Measurements from ENCODE around the gene CA11.
"Not testable (repeated sequence)": the region's sequence is repeated elsewhere in the genome, so short reads cannot be mapped to it uniquely, and the experiment has no call there.

The CA11 gene

GRCh38 chr19:48632286-48632685, 13.7 kb downstream of the CA11 start:
- not testable (repeated sequence) for H3K36me3 ChIP-seq (ENCODE audit: control insufficient read depth, low read depth, low read length); H3K9me3 ChIP-seq (ENCODE audit: control insufficient read depth, low read depth, low read length); H3K9ac ChIP-seq (ENCODE audit: low read length); H3K4me3 ChIP-seq (ENCODE audit: low read length); H3K27ac ChIP-seq (ENCODE audit: low read length)
- Histone ChIP-seq H3K27me3 (ENCODE audit: control insufficient read depth, insufficient read depth, low read length) (peaks cover 10% of the 10 kb centered on the region), H3K4me1 (ENCODE audit: control insufficient read depth, low read depth, low read length) (peaks cover 37% of the 10 kb centered on the region)

GRCh38 chr19:48631225-48631624, 14.8 kb downstream of the CA11 start:
- peak overlapping the region; percentile 61 for H3K9ac ChIP-seq (ENCODE audit: low read length)
- no peaks in the 10 kb centered on the region for H3K9me3 ChIP-seq (ENCODE audit: control insufficient read depth, low read depth, low read length)
- H3K4me3 ChIP-seq (ENCODE audit: low read length) = peak overlapping the region; percentile 47
- H3K27ac ChIP-seq (ENCODE audit: low read length) = peak overlapping the region; percentile 30
- H3K4me1 ChIP-seq (ENCODE audit: control insufficient read depth, low read depth, low read length) = peaks cover 32% of the 10 kb centered on the region
- H3K36me3 ChIP-seq (ENCODE audit: control insufficient read depth, low read depth, low read length) = no peaks in the 10 kb centered on the region
- peaks cover 6% of the 10 kb centered on the region for H3K27me3 ChIP-seq (ENCODE audit: control insufficient read depth, insufficient read depth, low read length)

GRCh38 chr19:48630296-48631063, 15.5 kb downstream of the CA11 start:
- peak overlapping the region; percentile 30 for H3K27ac ChIP-seq (ENCODE audit: low read length)
- no peaks in the 10 kb centered on the region for H3K36me3 ChIP-seq (ENCODE audit: control insufficient read depth, low read depth, low read length)
- peak overlapping the region; percentile 47 for H3K4me3 ChIP-seq (ENCODE audit: low read length)
- peak overlapping the region; percentile 61 for H3K9ac ChIP-seq (ENCODE audit: low read length)
- H3K4me1 ChIP-seq (ENCODE audit: control insufficient read depth, low read depth, low read length) = peaks cover 29% of the 10 kb centered on the region
- no peaks in the 10 kb centered on the region for H3K9me3 ChIP-seq (ENCODE audit: control insufficient read depth, low read depth, low read length)
- H3K27me3 ChIP-seq (ENCODE audit: control insufficient read depth, insufficient read depth, low read length) = no peaks in the 10 kb centered on the region

DNA sequence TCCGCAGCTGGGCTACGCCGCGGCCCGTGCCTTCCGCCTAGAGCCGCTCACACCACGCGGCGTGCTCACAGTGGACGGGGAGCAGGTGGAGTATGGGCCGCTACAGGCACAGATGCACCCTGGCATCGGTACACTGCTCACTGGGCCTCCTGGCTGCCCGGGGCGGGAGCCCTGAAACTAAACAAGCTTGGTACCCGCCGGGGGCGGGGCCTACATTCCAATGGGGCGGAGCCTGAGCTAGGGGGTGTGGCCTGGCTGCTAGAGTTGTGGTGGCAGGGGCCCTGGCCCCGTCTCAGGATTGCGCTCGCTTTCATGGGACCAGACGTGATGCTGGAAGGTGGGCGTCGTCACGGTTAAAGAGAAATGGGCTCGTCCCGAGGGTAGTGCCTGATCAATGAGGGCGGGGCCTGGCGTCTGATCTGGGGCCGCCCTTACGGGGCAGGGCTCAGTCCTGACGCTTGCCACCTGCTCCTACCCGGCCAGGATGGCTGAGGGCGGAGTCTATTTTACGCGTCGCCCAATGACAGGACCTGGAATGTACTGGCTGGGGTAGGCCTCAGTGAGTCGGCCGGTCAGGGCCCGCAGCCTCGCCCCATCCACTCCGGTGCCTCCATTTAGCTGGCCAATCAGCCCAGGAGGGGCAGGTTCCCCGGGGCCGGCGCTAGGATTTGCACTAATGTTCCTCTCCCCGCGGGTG, 16.2 kb downstream of the CA11 start:
- Histone ChIP-seq H3K9me3 (ENCODE audit: control insufficient read depth, low read depth, low read length) (no peaks in the 10 kb centered on the region), H3K9ac (ENCODE audit: low read length) (peak overlapping the region; percentile 61), H3K36me3 (ENCODE audit: control insufficient read depth, low read depth, low read length) (no peaks in the 10 kb centered on the region), H3K27me3 (ENCODE audit: control insufficient read depth, insufficient read depth, low read length) (no peaks in the 10 kb centered on the region), H3K4me3 (ENCODE audit: low read length) (peak overlapping the region; percentile 47), H3K27ac (ENCODE audit: low read length) (no peak overlapping the region), H3K4me1 (ENCODE audit: control insufficient read depth, low read depth, low read length) (peaks cover 28% of the 10 kb centered on the region)

DNA sequence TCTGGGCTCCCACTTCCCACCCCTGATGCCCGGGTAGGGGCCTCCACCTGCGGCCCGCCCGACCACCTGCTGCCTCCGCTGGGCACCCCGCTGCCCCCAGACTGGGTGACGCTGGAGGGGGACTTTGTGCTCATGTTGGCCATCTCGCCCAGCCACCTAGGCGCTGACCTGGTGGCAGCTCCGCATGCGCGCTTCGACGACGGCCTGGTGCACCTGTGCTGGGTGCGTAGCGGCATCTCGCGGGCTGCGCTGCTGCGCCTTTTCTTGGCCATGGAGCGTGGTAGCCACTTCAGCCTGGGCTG, 16.7 kb downstream of the CA11 start:
- no peak overlapping the region for H3K27ac ChIP-seq (ENCODE audit: low read length)
- H3K9me3 ChIP-seq (ENCODE audit: control insufficient read depth, low read depth, low read length) = no peaks in the 10 kb centered on the region
- no peak overlapping the region for H3K9ac ChIP-seq (ENCODE audit: low read length)
- no peaks in the 10 kb centered on the region for H3K27me3 ChIP-seq (ENCODE audit: control insufficient read depth, insufficient read depth, low read length)
- H3K4me1 ChIP-seq (ENCODE audit: control insufficient read depth, low read depth, low read length) = peaks cover 25% of the 10 kb centered on the region
- no peaks in the 10 kb centered on the region for H3K36me3 ChIP-seq (ENCODE audit: control insufficient read depth, low read depth, low read length)
- no peak overlapping the region for H3K4me3 ChIP-seq (ENCODE audit: low read length)

- Histone ChIP-seq H3K36me3 (ENCODE audit: control insufficient read depth, low read depth, low read length) (no peaks in the 10 kb centered on the region), H3K9me3 (ENCODE audit: control insufficient read depth, low read depth, low read length) (no peaks in the 10 kb centered on the region), H3K9ac (ENCODE audit: low read length) (no peak overlapping the region), H3K27me3 (ENCODE audit: control insufficient read depth, insufficient read depth, low read length) (no peaks in the 10 kb centered on the region), H3K27ac (ENCODE audit: low read length) (no peak overlapping the region), H3K4me1 (ENCODE audit: control insufficient read depth, low read depth, low read length) (peaks cover 21% of the 10 kb centered on the region), H3K4me3 (ENCODE audit: low read length) (no peak overlapping the region)
Measured at GRCh38 chr19:48628486-48629296, 17.3 kb downstream of the CA11 start.

DNA sequence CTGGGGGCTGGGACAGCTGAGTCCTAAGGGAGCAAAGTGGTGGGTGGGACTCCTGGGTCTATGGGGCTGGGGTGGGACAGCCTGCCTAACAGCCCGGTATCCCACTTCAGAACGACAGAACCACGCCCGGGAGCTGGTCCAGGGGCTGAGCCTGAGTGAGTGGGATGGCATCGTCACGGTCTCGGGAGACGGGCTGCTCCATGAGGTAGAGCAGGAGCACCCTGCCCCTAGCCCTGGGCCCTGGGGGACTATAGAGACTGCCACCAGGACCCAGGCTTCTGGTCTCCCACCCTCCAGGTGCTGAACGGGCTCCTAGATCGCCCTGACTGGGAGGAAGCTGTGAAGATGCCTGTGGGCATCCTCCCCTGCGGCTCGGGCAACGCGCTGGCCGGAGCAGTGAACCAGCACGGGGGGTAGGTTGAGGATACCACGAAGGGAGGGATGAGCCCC, 18.1 kb downstream of the CA11 start:
- H3K27me3 ChIP-seq (ENCODE audit: control insufficient read depth, insufficient read depth, low read length) = no peaks in the 10 kb centered on the region
- H3K36me3 ChIP-seq (ENCODE audit: control insufficient read depth, low read depth, low read length) = no peaks in the 10 kb centered on the region
- no peaks in the 10 kb centered on the region for H3K9me3 ChIP-seq (ENCODE audit: control insufficient read depth, low read depth, low read length)
- H3K4me3 ChIP-seq (ENCODE audit: low read length) = no peak overlapping the region
- H3K27ac ChIP-seq (ENCODE audit: low read length) = no peak overlapping the region
- no peak overlapping the region for H3K9ac ChIP-seq (ENCODE audit: low read length)
- peaks cover 27% of the 10 kb centered on the region for H3K4me1 ChIP-seq (ENCODE audit: control insufficient read depth, low read depth, low read length)

- no peaks in the 10 kb centered on the region for H3K36me3 ChIP-seq (ENCODE audit: control insufficient read depth, low read depth, low read length)
- H3K27me3 ChIP-seq (ENCODE audit: control insufficient read depth, insufficient read depth, low read length) = no peaks in the 10 kb centered on the region
- no peak overlapping the region for H3K27ac ChIP-seq (ENCODE audit: low read length)
- no peak overlapping the region for H3K4me3 ChIP-seq (ENCODE audit: low read length)
- peaks cover 27% of the 10 kb centered on the region for H3K4me1 ChIP-seq (ENCODE audit: control insufficient read depth, low read depth, low read length)
- H3K9me3 ChIP-seq (ENCODE audit: control insufficient read depth, low read depth, low read length) = no peaks in the 10 kb centered on the region
- no peak overlapping the region for H3K9ac ChIP-seq (ENCODE audit: low read length)
Measured at GRCh38 chr19:48627201-48627864, 18.7 kb downstream of the CA11 start.

DNA sequence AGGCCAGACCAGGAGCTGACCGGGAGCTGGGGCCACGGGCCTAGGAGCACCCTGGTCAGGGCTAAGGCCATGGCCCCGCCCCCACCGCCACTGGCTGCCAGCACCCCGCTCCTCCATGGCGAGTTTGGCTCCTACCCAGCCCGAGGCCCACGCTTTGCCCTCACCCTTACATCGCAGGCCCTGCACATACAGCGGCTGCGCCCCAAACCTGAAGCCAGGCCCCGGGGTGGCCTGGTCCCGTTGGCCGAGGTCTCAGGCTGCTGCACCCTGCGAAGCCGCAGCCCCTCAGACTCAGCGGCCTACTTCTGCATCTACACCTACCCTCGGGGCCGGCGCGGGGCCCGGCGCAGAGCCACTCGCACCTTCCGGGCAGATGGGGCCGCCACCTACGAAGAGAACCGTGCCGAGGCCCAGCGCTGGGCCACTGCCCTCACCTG, 20.1 kb downstream of the CA11 start:
- Histone ChIP-seq H3K4me1 (ENCODE audit: control insufficient read depth, low read depth, low read length) (peaks cover 20% of the 10 kb centered on the region), H3K4me3 (ENCODE audit: low read length) (no peak overlapping the region), H3K9ac (ENCODE audit: low read length) (no peak overlapping the region), H3K36me3 (ENCODE audit: control insufficient read depth, low read depth, low read length) (no peaks in the 10 kb centered on the region), H3K27me3 (ENCODE audit: control insufficient read depth, insufficient read depth, low read length) (no peaks in the 10 kb centered on the region), H3K27ac (ENCODE audit: low read length) (no peak overlapping the region), H3K9me3 (ENCODE audit: control insufficient read depth, low read depth, low read length) (no peaks in the 10 kb centered on the region)

GRCh38 chr19:48624791-48625723, 20.9 kb downstream of the CA11 start:
- H3K27ac ChIP-seq (ENCODE audit: low read length) = no peak overlapping the region
- peak overlapping the region; percentile 91 for H3K4me3 ChIP-seq (ENCODE audit: low read length)
- peaks cover 15% of the 10 kb centered on the region for H3K4me1 ChIP-seq (ENCODE audit: control insufficient read depth, low read depth, low read length)
- H3K9ac ChIP-seq (ENCODE audit: low read length) = peak overlapping the region; percentile 79
- no peaks in the 10 kb centered on the region for H3K36me3 ChIP-seq (ENCODE audit: control insufficient read depth, low read depth, low read length)
- no peaks in the 10 kb centered on the region for H3K9me3 ChIP-seq (ENCODE audit: control insufficient read depth, low read depth, low read length)
- H3K27me3 ChIP-seq (ENCODE audit: control insufficient read depth, insufficient read depth, low read length) = no peaks in the 10 kb centered on the region

Measured in iPS-18a (cell line).